Gastroesophageal sphincter (tissue), 3 donors: Measurements from ENCODE around the gene GPR150.

Experiments used
- CTCF ChIP-seq, 4 experiments: fragments of 200-600 bp in 2 of 4; fragments of 450-650 bp in 2 of 4; sonication (generic) in 1 of 4; IDR thresholded peaks; one replicate each; pipeline ENCODE4 v1.5.1; 2017 to 2019; ENCODE audit warnings: antibody characterized with exemption in 4 of 4, mild to moderate bottlenecking in 2 of 4, moderate library complexity in 2 of 4
- POLR2A ChIP-seq, 2 donors: fragments of 450-650 bp; IDR thresholded peaks; one replicate each; pipeline ENCODE4 v1.6.1; 2017; ENCODE audit warnings: antibody characterized with exemption in 2 of 2, mild to moderate bottlenecking in 2 of 2, moderate library complexity in 1 of 2
- POLR2AphosphoS5 ChIP-seq: sonication (generic); formaldehyde crosslinking; IDR thresholded peaks from one replicate; pipeline ENCODE4 v1.6.1; 2017; ENCODE audit warnings: antibody characterized with exemption

DNA sequence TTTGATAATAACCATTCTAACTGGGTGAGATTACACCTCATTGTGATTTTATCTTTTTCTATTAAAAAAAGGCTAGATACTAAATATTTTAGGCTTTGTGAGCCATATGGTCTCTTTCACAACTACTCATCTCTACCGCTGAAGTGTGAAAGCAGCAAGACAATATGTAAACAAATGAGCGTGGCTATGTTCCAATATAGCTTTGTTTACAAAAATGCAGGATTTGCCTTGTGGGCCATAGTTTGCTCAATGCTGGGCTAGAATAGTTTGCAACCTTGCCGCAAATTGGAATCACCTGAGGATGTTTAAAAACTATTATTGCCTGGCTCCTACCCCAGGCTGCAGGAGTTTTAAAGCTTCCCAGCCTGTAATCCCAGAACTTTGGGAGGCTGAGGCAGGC is 10.2 kb upstream of the GPR150 start:
- TF ChIP-seq POLR2A (IDR thresholded peaks at IDR 0.05), result no peak
- no peak for TF ChIP-seq CTCF (IDR thresholded peaks at IDR 0.05)
- no peak for TF ChIP-seq POLR2AphosphoS5
